Measurements from ENCODE around the gene FARSA.
"Not testable (repeated sequence)": the region's sequence is repeated elsewhere in the genome, so short reads cannot be mapped to it uniquely, and the experiment has no call there.

The FARSA gene

GRCh38 chr19:12933287-12934072 lies at the start of gene FARSA:
Gene FARSA, minus strand, starts transcription at chr19:12933711. Its CDS starts 15 bp downstream, at chr19:12933696.
- H3K27ac Mint-ChIP-seq, result peak within 1 kb of the TSS; percentile 83 to 94 (median 92)
- peaks cover 15% of the 10 kb centered on the region for H3K36me3 Mint-ChIP-seq (ENCODE audit: low read depth)
- TF ChIP-seq, protein P1, sequence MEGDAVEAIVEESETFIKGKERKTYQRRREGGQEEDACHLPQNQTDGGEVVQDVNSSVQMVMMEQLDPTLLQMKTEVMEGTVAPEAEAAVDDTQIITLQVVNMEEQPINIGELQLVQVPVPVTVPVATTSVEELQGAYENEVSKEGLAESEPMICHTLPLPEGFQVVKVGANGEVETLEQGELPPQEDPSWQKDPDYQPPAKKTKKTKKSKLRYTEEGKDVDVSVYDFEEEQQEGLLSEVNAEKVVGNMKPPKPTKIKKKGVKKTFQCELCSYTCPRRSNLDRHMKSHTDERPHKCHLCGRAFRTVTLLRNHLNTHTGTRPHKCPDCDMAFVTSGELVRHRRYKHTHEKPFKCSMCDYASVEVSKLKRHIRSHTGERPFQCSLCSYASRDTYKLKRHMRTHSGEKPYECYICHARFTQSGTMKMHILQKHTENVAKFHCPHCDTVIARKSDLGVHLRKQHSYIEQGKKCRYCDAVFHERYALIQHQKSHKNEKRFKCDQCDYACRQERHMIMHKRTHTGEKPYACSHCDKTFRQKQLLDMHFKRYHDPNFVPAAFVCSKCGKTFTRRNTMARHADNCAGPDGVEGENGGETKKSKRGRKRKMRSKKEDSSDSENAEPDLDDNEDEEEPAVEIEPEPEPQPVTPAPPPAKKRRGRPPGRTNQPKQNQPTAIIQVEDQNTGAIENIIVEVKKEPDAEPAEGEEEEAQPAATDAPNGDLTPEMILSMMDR (IDR thresholded peaks at IDR 0.05; ENCODE audit: unreplicated experiment in 3 of 3), result no peak
- H3K4me3 Mint-ChIP-seq, result peak within 1 kb of the TSS; percentile 96 to 98 (median 96)
- H3K4me1 Mint-ChIP-seq, result peaks cover 30% of the 10 kb centered on the region
- H3K27me3 Mint-ChIP-seq (ENCODE audit: low read depth), result no peaks in the 10 kb centered on the region
- no peaks in the 10 kb centered on the region for H3K9me3 Mint-ChIP-seq

- Mint-ChIP-seq H3K27me3 (ENCODE audit: low read depth) (peaks cover 45% of the 10 kb centered on the region), H3K4me3 (no peak overlapping the region), H3K27ac (no peak overlapping the region), H3K4me1 (peaks cover 16% of the 10 kb centered on the region), H3K9me3 (no peaks in the 10 kb centered on the region), H3K36me3 (ENCODE audit: low read depth) (no peaks in the 10 kb centered on the region)
- TF ChIP-seq, protein P1 (IDR thresholded peaks at IDR 0.05; ENCODE audit: unreplicated experiment in 3 of 3), result no peak
Observed at GRCh38 chr19:12983091-12983490, 49.6 kb upstream of the FARSA start.

- Mint-ChIP-seq H3K36me3 (ENCODE audit: low read depth) (no peaks in the 10 kb centered on the region), H3K4me3 (no peak overlapping the region), H3K4me1 (peaks cover 16% of the 10 kb centered on the region), H3K9me3 (no peaks in the 10 kb centered on the region), H3K27me3 (ENCODE audit: low read depth) (peaks cover 47% of the 10 kb centered on the region), H3K27ac (no peak overlapping the region)
- TF ChIP-seq, protein P1 (IDR thresholded peaks at IDR 0.05; ENCODE audit: unreplicated experiment in 3 of 3), result no peak
Observed at GRCh38 chr19:12982648-12983047, 49.1 kb upstream of the FARSA start.

DNA sequence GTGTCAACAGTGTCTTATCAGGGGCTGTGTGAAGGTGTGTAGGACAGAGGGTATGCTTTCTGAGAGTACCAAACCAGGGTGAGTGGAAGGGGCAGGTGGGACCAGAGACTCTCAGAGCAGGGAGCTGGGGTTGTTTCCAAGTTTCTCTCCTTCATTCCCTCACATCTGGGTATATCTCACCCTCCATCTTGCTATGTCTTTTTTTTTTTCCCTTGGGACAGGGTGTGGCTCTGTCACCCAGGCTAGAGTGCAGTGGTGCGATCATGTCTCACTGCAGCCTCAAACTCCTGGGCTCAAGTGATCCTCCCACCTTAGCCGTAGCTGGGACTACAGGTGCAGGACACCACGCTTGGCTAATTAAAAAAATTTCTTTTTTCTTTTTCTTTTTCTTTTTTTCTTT lies 46.5 kb upstream of the FARSA start:
- no peaks in the 10 kb centered on the region for H3K36me3 Mint-ChIP-seq (ENCODE audit: low read depth)
- no peaks in the 10 kb centered on the region for H3K9me3 Mint-ChIP-seq
- TF ChIP-seq, protein P1 (IDR thresholded peaks at IDR 0.05; ENCODE audit: unreplicated experiment in 3 of 3), result no peak
- H3K27ac Mint-ChIP-seq, result no peak overlapping the region
- no peak overlapping the region for H3K4me3 Mint-ChIP-seq
- H3K27me3 Mint-ChIP-seq (ENCODE audit: low read depth), result peaks cover 27% of the 10 kb centered on the region
- H3K4me1 Mint-ChIP-seq, result peaks cover 3% of the 10 kb centered on the region

GRCh38 chr19:12976109-12976508 lies 42.6 kb upstream of the FARSA start:
- not testable (repeated sequence) for H3K27ac Mint-ChIP-seq; H3K4me1 Mint-ChIP-seq; H3K9me3 Mint-ChIP-seq; H3K36me3 Mint-ChIP-seq (ENCODE audit: low read depth); H3K4me3 Mint-ChIP-seq
- H3K27me3 Mint-ChIP-seq (ENCODE audit: low read depth), result peaks cover 33% of the 10 kb centered on the region

- H3K4me3 Mint-ChIP-seq, result no peak overlapping the region
- H3K27ac Mint-ChIP-seq, result no peak overlapping the region
Observed at GRCh38 chr19:12975221-12975741, 41.8 kb upstream of the FARSA start.

More at GRCh38 chr19:12975221-12975741, 41.8 kb upstream of the FARSA start:
- Mint-ChIP-seq H3K27me3 (ENCODE audit: low read depth) (peaks cover 33% of the 10 kb centered on the region), H3K9me3 (no peaks in the 10 kb centered on the region), H3K4me1 (no peaks in the 10 kb centered on the region), H3K36me3 (ENCODE audit: low read depth) (no peaks in the 10 kb centered on the region)
- TF ChIP-seq, protein P1 (IDR thresholded peaks at IDR 0.05; ENCODE audit: unreplicated experiment in 3 of 3), result no peak

All from nephron (organoid).